Keratinocyte (primary cell): ENCODE results near the gene LRRC75B. TPM values are rescaled to one million over a fixed set of nuclear protein-coding genes. Genes with fewer than 3 reads are reported as not detected.

Experiments
- DNase-seq: peaks from one replicate; pipeline ENCODE4 v3.0.0-alpha.2; 2011; ENCODE audit warnings: low read depth, missing footprints, low spot score
- FAIRE-seq: peaks from 2 replicates; lab custom pipeline; 2011; peaks lifted over from hg19 to GRCh38; lab: Jason Lieb, UNC
- H2AFZ ChIP-seq: 2 replicates; pipeline ENCODE4 v1.6.0; 2012; ENCODE audit warnings: low read length, control low read depth, inconsistent platforms; ENCODE audit not compliant: control insufficient read depth
- H3K27ac ChIP-seq: 2 replicates; pipeline ENCODE4 v1.5.1; 2011; ENCODE audit warnings: low read length; ENCODE audit not compliant: control insufficient read depth, insufficient read depth
- H3K27me3 ChIP-seq: 3 replicates; pipeline ENCODE4 v1.6.0; 2011; ENCODE audit warnings: low read length; ENCODE audit not compliant: control insufficient read depth, insufficient read depth; ENCODE audit errors: extremely low read depth
- H3K36me3 ChIP-seq, 2 experiments: 2 replicates in 1 of 2; 3 replicates in 1 of 2; pipeline ENCODE4 v1.5.1; 2011; ENCODE audit warnings: low read length in 2 of 2, mild to moderate bottlenecking in 1 of 2; ENCODE audit not compliant: control insufficient read depth in 2 of 2, insufficient read depth in 2 of 2; ENCODE audit errors: extremely low read depth in 1 of 2
- H3K4me1 ChIP-seq: 3 replicates; pipeline ENCODE4 v1.5.1; 2011; ENCODE audit warnings: low read length; ENCODE audit not compliant: control insufficient read depth, insufficient read depth; ENCODE audit errors: extremely low read depth
- H3K4me2 ChIP-seq: 3 replicates; pipeline ENCODE4 v1.6.0; 2011; ENCODE audit warnings: low read depth, low read length; ENCODE audit not compliant: control insufficient read depth, insufficient read depth; ENCODE audit errors: extremely low read depth
- H3K4me3 ChIP-seq, 3 experiments: fragments of 200-600 bp in 1 of 3; sonication (generic) in 1 of 3; 2 replicates in 2 of 3; 3 replicates in 1 of 3; pipeline ENCODE4 v1.5.1; 2011 to 2016; ENCODE audit warnings: low read length in 3 of 3, mild to moderate bottlenecking in 3 of 3, control low read depth in 2 of 3, inconsistent platforms in 1 of 3, low read depth in 1 of 3, mixed read lengths in 1 of 3, mixed run types in 1 of 3, moderate library complexity in 1 of 3; ENCODE audit not compliant: control insufficient read depth in 2 of 3, insufficient read depth in 2 of 3; ENCODE audit errors: extremely low read depth in 1 of 3
- H3K79me2 ChIP-seq: 2 replicates; pipeline ENCODE4 v1.6.0; 2012; ENCODE audit warnings: low read length; ENCODE audit not compliant: control insufficient read depth, insufficient read depth
- H3K9ac ChIP-seq: 3 replicates; pipeline ENCODE4 v1.6.0; 2011; ENCODE audit warnings: low read length; ENCODE audit not compliant: control insufficient read depth, insufficient read depth; ENCODE audit errors: extremely low read depth
- H3K9me1 ChIP-seq: 3 replicates; pipeline ENCODE4 v1.6.0; 2011; ENCODE audit warnings: low read length; ENCODE audit not compliant: control insufficient read depth, insufficient read depth; ENCODE audit errors: extremely low read depth
- H3K9me3 ChIP-seq: 2 replicates; pipeline ENCODE4 v1.5.1; 2012; ENCODE audit warnings: low read depth, low read length; ENCODE audit not compliant: control insufficient read depth
- H4K20me1 ChIP-seq: 3 replicates; pipeline ENCODE4 v1.6.0; 2011; ENCODE audit warnings: low read length; ENCODE audit not compliant: control insufficient read depth, insufficient read depth; ENCODE audit errors: extremely low read depth
- EZH2 ChIP-seq: IDR thresholded peaks from one replicate; pipeline ENCODE4 v1.6.1; 2012; ENCODE audit warnings: inconsistent platforms, mild to moderate bottlenecking, low read length, moderate library complexity
- dilution Hi-C: fragments of 300-500 bp; cut with MboI; formaldehyde crosslinking; loops from one replicate; pipeline ENCODE4 v1.7.0; 2020; ENCODE audit warnings: low sequenced_read_pairs; ENCODE audit not compliant: extremely low pct_ligation_motif_present
- polyA plus RNA-seq, 5 experiments: library from polyadenylated mRNA; depleted of rRNA in 3 of 5; stranded (reverse) in 3 of 5; stranded (forward) in 1 of 5; unstranded in 1 of 5; fragments of >200 nt; gene quantifications; 1 replicate in 1 of 5; 2 replicates in 3 of 5; 3 replicates in 1 of 5; pipeline versions ENCODE4 v1.2.1 to v1.2.3, GENCODE V29; 2011 to 2012; ENCODE audit warnings: missing spikeins in 2 of 5, low read depth in 1 of 5, low replicate concordance in 1 of 5
- TF ChIP-seq, protein P1 (sequence below), 3 experiments: IDR thresholded peaks in 1 of 3; conservative IDR thresholded peaks in 1 of 3; optimal IDR thresholded peaks in 1 of 3; 2 replicates in 2 of 3; 3 replicates in 1 of 3; pipeline versions ENCODE3 to v1.5.1; 2011; ENCODE audit warnings: low read length in 3 of 3, mild to moderate bottlenecking in 3 of 3, moderate library complexity in 2 of 3, control low read depth in 1 of 3, inconsistent platforms in 1 of 3; ENCODE audit not compliant: insufficient read depth in 2 of 3; ENCODE audit errors: extremely low read depth in 1 of 3

The LRRC75B gene
- polyA plus RNA-seq, 1 donor (not counting 4 experiments of a cell fraction or from before 2014, with no cell fraction given), result 4.3 TPM

DNA sequence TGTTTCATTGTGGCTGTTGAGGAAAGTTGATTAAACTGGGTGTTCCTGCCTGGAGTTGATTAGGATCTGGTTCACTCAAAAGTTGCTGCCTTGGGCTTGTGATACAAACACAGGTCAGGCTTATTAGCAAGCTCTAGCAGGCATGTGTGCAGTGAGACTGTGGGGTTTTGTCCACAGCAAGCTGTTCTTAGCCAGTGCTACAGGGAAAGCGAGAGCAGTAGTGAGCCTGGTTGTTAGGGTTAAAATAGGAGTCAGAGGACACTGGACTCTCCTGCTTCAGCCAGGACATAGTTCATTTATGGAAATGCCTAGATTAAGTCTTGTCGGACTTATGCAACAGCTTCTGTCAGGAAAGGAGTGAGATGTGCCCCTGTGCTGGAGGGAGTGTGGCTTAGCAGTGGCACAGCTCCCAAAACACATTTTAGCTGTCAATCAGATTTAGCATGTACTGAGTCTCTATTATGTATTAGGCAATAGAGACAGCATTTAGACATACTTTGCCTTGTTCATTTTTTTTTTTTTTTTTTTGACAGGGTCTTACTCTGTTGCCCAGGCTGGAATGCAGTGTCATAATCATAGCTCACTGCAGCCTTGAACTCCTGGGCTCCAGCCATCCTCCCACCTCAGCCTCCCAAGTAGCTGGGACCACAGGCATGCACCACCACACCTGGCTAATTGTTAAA, 28.4 kb downstream of the LRRC75B start:
- no peak for TF ChIP-seq EZH2
- TF ChIP-seq, protein P1, sequence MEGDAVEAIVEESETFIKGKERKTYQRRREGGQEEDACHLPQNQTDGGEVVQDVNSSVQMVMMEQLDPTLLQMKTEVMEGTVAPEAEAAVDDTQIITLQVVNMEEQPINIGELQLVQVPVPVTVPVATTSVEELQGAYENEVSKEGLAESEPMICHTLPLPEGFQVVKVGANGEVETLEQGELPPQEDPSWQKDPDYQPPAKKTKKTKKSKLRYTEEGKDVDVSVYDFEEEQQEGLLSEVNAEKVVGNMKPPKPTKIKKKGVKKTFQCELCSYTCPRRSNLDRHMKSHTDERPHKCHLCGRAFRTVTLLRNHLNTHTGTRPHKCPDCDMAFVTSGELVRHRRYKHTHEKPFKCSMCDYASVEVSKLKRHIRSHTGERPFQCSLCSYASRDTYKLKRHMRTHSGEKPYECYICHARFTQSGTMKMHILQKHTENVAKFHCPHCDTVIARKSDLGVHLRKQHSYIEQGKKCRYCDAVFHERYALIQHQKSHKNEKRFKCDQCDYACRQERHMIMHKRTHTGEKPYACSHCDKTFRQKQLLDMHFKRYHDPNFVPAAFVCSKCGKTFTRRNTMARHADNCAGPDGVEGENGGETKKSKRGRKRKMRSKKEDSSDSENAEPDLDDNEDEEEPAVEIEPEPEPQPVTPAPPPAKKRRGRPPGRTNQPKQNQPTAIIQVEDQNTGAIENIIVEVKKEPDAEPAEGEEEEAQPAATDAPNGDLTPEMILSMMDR (optimal IDR thresholded peaks at IDR 0.05 in 1 of 3, IDR thresholded peaks at IDR 0.05 in 1 of 3, conservative IDR thresholded peaks at IDR 0.05 in 1 of 3; ENCODE audit: extremely low read depth in 1 of 3, insufficient read depth in 2 of 3, low read length in 3 of 3), result no peak
- Histone ChIP-seq H3K79me2 (peaks cover 85% of the 10 kb centered on the region), H3K9ac (no peak overlapping the region), H3K9me3 (no peaks in the 10 kb centered on the region), H3K36me3 (peaks cover 28 to 31% of the 10 kb centered on the region in 2 experiments), H3K27me3 (no peaks in the 10 kb centered on the region), H2AFZ (no peak overlapping the region), H3K27ac (no peak overlapping the region), H3K4me3 (no peak overlapping the region), H3K4me2 (no peak overlapping the region), H4K20me1 (peaks cover 18% of the 10 kb centered on the region), H3K9me1 (no peaks in the 10 kb centered on the region), H3K4me1 (no peaks in the 10 kb centered on the region)
- no peak for DNase-seq
- FAIRE-seq, result no peak
- dilution Hi-C loops, result no loop called here

- Histone ChIP-seq H3K4me1 (no peaks in the 10 kb centered on the region), H4K20me1 (peaks cover 18% of the 10 kb centered on the region), H3K4me3 (no peak overlapping the region), H3K4me2 (no peak overlapping the region), H3K27me3 (no peaks in the 10 kb centered on the region), H3K36me3 (peaks cover 31 to 37% of the 10 kb centered on the region in 2 experiments), H2AFZ (no peak overlapping the region), H3K9ac (no peak overlapping the region), H3K79me2 (peaks cover 91% of the 10 kb centered on the region), H3K9me3 (no peaks in the 10 kb centered on the region), H3K9me1 (no peaks in the 10 kb centered on the region), H3K27ac (no peak overlapping the region)
- DNase-seq, result no peak
- dilution Hi-C loops, result no loop called here
- no peak for TF ChIP-seq EZH2
- TF ChIP-seq, protein P1 (optimal IDR thresholded peaks at IDR 0.05 in 1 of 3, IDR thresholded peaks at IDR 0.05 in 1 of 3, conservative IDR thresholded peaks at IDR 0.05 in 1 of 3; ENCODE audit: extremely low read depth in 1 of 3, insufficient read depth in 2 of 3, low read length in 3 of 3), result no peak
- FAIRE-seq, result no peak
Measured at GRCh38 chr22:24563246-24563645, 29.6 kb downstream of the LRRC75B start.
